WTC11 (cell line): ENCODE data around the gene SLC38A11.

Experiments used
- JUN ChIP-seq: sonication (generic); formaldehyde crosslinking; IDR thresholded peaks from 2 replicates; pipeline ENCODE4 v1.8.0; 2023; ENCODE audit warnings: mild to moderate bottlenecking, missing genetic modification reagents
- NR2C2 ChIP-seq: sonication (generic); formaldehyde crosslinking; IDR thresholded peaks from 2 replicates; pipeline ENCODE4 v1.8.0; 2022; ENCODE audit warnings: mild to moderate bottlenecking, missing genetic modification reagents
- PRDM15 ChIP-seq: sonication (generic); formaldehyde crosslinking; IDR thresholded peaks from 2 replicates; pipeline ENCODE4 v1.8.0; 2022; ENCODE audit warnings: missing genetic modification reagents
- TF ChIP-seq, protein P1 (sequence below): fragments of 200-600 bp; IDR thresholded peaks from 2 replicates; pipeline ENCODE4 v1.8.0; 2022; ENCODE audit warnings: antibody characterized with exemption

DNA sequence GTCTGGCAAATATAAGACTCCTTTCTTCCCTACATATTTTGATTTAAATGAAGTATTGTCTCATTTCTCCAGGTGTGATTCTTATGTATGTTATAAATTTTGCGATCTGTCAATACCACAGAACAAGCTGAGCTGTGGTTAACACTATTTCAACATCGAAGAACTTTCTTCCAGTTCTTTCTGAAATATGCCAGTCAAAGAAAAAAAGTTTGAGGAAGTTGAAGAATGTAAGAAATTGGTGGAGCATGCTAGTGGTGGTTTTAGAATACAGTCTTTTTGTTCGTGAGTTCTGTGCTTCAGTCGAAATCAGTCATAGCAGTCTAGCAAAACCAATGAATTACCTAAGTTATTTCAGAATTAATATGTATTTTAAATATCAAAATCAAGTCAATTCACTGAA is 105.1 kb downstream of the SLC38A11 start:
- TF ChIP-seq, protein P1, sequence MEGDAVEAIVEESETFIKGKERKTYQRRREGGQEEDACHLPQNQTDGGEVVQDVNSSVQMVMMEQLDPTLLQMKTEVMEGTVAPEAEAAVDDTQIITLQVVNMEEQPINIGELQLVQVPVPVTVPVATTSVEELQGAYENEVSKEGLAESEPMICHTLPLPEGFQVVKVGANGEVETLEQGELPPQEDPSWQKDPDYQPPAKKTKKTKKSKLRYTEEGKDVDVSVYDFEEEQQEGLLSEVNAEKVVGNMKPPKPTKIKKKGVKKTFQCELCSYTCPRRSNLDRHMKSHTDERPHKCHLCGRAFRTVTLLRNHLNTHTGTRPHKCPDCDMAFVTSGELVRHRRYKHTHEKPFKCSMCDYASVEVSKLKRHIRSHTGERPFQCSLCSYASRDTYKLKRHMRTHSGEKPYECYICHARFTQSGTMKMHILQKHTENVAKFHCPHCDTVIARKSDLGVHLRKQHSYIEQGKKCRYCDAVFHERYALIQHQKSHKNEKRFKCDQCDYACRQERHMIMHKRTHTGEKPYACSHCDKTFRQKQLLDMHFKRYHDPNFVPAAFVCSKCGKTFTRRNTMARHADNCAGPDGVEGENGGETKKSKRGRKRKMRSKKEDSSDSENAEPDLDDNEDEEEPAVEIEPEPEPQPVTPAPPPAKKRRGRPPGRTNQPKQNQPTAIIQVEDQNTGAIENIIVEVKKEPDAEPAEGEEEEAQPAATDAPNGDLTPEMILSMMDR, result no peak
- TF ChIP-seq PRDM15 (CRISPR knock-in tag) (no peak), NR2C2 (CRISPR knock-in tag) (no peak), JUN (CRISPR knock-in tag) (no peak)
